AG10803 (cell line): ENCODE results near the gene IPO8.
"Not testable (repeated sequence)": the region's sequence is repeated elsewhere in the genome, so short reads cannot be mapped to it uniquely, and the experiment has no call there.

ENCODE experiments used
- DNase-seq: peaks from one replicate; pipeline ENCODE4 v3.0.0; 2010; ENCODE audit warnings: low read depth
- H3K4me3 ChIP-seq: 2 replicates; pipeline ENCODE4 v1.5.1; 2011; ENCODE audit warnings: mild to moderate bottlenecking, low read length, control low read depth
- CTCF ChIP-seq: conservative IDR thresholded peaks from 2 replicates; pipeline ENCODE4 v1.5.1; 2011; ENCODE audit warnings: mild to moderate bottlenecking, low read length, control low read depth, inconsistent platforms

Gene IPO8

GRCh38 chr12:30610718-30611117 lies 85.0 kb downstream of the IPO8 start:
- TF ChIP-seq CTCF, result no peak
- no peak for DNase-seq
- no peak overlapping the region for H3K4me3 ChIP-seq

- H3K4me3 ChIP-seq, DNase-seq: not testable (repeated sequence)
Measured at GRCh38 chr12:30609819-30610218, 85.8 kb downstream of the IPO8 start.

GRCh38 chr12:30604302-30604701 lies 91.4 kb downstream of the IPO8 start:
- DNase-seq, H3K4me3 ChIP-seq: not testable (repeated sequence)

- no peak for TF ChIP-seq CTCF
Measured at GRCh38 chr12:30603129-30603528, 92.5 kb downstream of the IPO8 start.

GRCh38 chr12:30602678-30603077 lies 93.0 kb downstream of the IPO8 start:
- DNase-seq, result no peak
- no peak overlapping the region for H3K4me3 ChIP-seq
- no peak for TF ChIP-seq CTCF

More at GRCh38 chr12:30603129-30603528, 92.5 kb downstream of the IPO8 start:
- H3K4me3 ChIP-seq, result no peak overlapping the region
- no peak for DNase-seq

GRCh38 chr12:30599608-30600007 lies 96.1 kb downstream of the IPO8 start:
- no peak for TF ChIP-seq CTCF
- no peak for DNase-seq
- H3K4me3 ChIP-seq, result no peak overlapping the region

- no peak for TF ChIP-seq CTCF
- no peak for DNase-seq
Measured at GRCh38 chr12:30598889-30599288, 96.8 kb downstream of the IPO8 start.

GRCh38 chr12:30595742-30596141 lies 99.9 kb downstream of the IPO8 start:
- no peak for TF ChIP-seq CTCF
- no peak for DNase-seq

More at GRCh38 chr12:30598889-30599288, 96.8 kb downstream of the IPO8 start:
- no peak overlapping the region for H3K4me3 ChIP-seq

More at GRCh38 chr12:30595742-30596141, 99.9 kb downstream of the IPO8 start:
- H3K4me3 ChIP-seq, result no peak overlapping the region
